HG03571 (cell line): ENCODE results near the gene SLC25A44.

Experiments used
- ATAC-seq: cut with Tn5 transposase; IDR thresholded peaks from one replicate; pipeline ENCODE4 v1.9.1; 2021; ENCODE audit not compliant: unreplicated experiment

SLC25A44 gene

GRCh38 chr1:156193488-156194299 lies at the start of gene SLC25A44:
SLC25A44 (plus strand) TSS chr1:156194104; CDS start chr1:156199848, 5,744 bp downstream.
- peak; percentile 90 for ATAC-seq

- no peak for ATAC-seq
These were observed 49.2 kb upstream of the SLC25A44 start for GRCh38 chr1:156144742-156145141.

- ATAC-seq: no peak
These were observed 48.3 kb upstream of the SLC25A44 start for GRCh38 chr1:156145650-156146019.

- no peak for ATAC-seq
These were observed 47.7 kb upstream of the SLC25A44 start for GRCh38 chr1:156146020-156146768.

- ATAC-seq: no peak
These were observed 47.0 kb upstream of the SLC25A44 start for GRCh38 chr1:156146769-156147405.

- peak; percentile 27 for ATAC-seq
These were observed 45.7 kb upstream of the SLC25A44 start for GRCh38 chr1:156148216-156148615.

- no peak for ATAC-seq
These were observed 44.3 kb upstream of the SLC25A44 start for GRCh38 chr1:156149374-156150332.

GRCh38 chr1:156150333-156151011 lies 43.4 kb upstream of the SLC25A44 start:
- ATAC-seq: no peak

GRCh38 chr1:156151093-156151688 lies 42.7 kb upstream of the SLC25A44 start:
- ATAC-seq: no peak

- no peak for ATAC-seq
These were observed 41.3 kb upstream of the SLC25A44 start for GRCh38 chr1:156152628-156153027.

GRCh38 chr1:156153362-156153761 lies 40.5 kb upstream of the SLC25A44 start, which contains the start of gene SEMA4A:
SEMA4A (plus strand) TSS chr1:156153585; CDS start chr1:156154579, 994 bp downstream.
- no peak for ATAC-seq

GRCh38 chr1:156154317-156154749 lies 39.6 kb upstream of the SLC25A44 start:
- no peak for ATAC-seq

GRCh38 chr1:156155756-156156510 lies 38.0 kb upstream of the SLC25A44 start:
- ATAC-seq: no peak

- ATAC-seq: no peak
These were observed 36.4 kb upstream of the SLC25A44 start for GRCh38 chr1:156157506-156157905.

GRCh38 chr1:156157966-156158365 lies 35.9 kb upstream of the SLC25A44 start:
- no peak for ATAC-seq

GRCh38 chr1:156160000-156160742 lies 33.7 kb upstream of the SLC25A44 start:
- no peak for ATAC-seq

GRCh38 chr1:156160743-156161171 lies 33.1 kb upstream of the SLC25A44 start:
- ATAC-seq: no peak
